Neural cell (in vitro differentiated cells): Measurements from ENCODE around the gene OTOR. TPM values are rescaled to one million over a fixed set of nuclear protein-coding genes. Genes with fewer than 3 reads are reported as not detected.
A peak's percentile ranks its signal among the peaks of the same experiment; 100 is the strongest.

Experiments
- H2AFZ ChIP-seq: fragments of 200-600, 300-800 bp; sonication (generic), shearing (Covaris generic); 2 replicates; pipeline ENCODE4 v1.6.0; 2014; ENCODE audit warnings: low read depth, mild to moderate bottlenecking, antibody characterized with exemption, low read length, moderate library complexity
- H3F3A ChIP-seq: fragments of 200-600 bp; shearing (Covaris generic); 2 replicates; pipeline ENCODE4 v1.6.1; 2016; ENCODE audit warnings: mild to moderate bottlenecking, moderate library complexity, mixed read lengths, antibody characterized with exemption, low read length; ENCODE audit not compliant: insufficient read depth, poor library complexity, severe bottlenecking
- H3K27ac ChIP-seq: fragments of 200-600, 300-800 bp; sonication (generic), shearing (Covaris generic); 2 replicates; pipeline ENCODE4 v1.5.1; 2014; ENCODE audit warnings: mild to moderate bottlenecking, low read length, moderate library complexity
- H3K27me3 ChIP-seq: fragments of 300-800, 200-600 bp; sonication (generic), shearing (Covaris generic); 2 replicates; pipeline ENCODE4 v1.6.0; 2014; ENCODE audit warnings: mild to moderate bottlenecking, low read depth, low read length, moderate library complexity; ENCODE audit not compliant: insufficient read depth
- H3K36me3 ChIP-seq: fragments of 300-800, 200-600 bp; sonication (generic), shearing (Covaris generic); 2 replicates; pipeline ENCODE4 v1.5.1; 2014; ENCODE audit warnings: mild to moderate bottlenecking, antibody characterized with exemption, low read length, moderate library complexity; ENCODE audit not compliant: insufficient read depth
- H3K4me2 ChIP-seq: fragments of 300-800, 200-600 bp; sonication (generic), shearing (Covaris generic); 2 replicates; pipeline ENCODE4 v1.6.0; 2014; ENCODE audit warnings: mild to moderate bottlenecking, low read length
- H3K4me3 ChIP-seq: fragments of 300-800, 200-600 bp; sonication (generic), shearing (Covaris generic); 2 replicates; pipeline ENCODE4 v1.5.1; 2014; ENCODE audit warnings: mild to moderate bottlenecking, low read length, moderate library complexity
- H3K79me2 ChIP-seq: fragments of 200-600 bp; shearing (Covaris generic); replicated peaks from 2 replicates; pipeline ENCODE4 v1.6.0; 2014; ENCODE audit warnings: mild to moderate bottlenecking, low read length, moderate library complexity; ENCODE audit not compliant: insufficient read depth
- H3K9ac ChIP-seq: fragments of 300-800, 200-600 bp; sonication (generic), shearing (Covaris generic); 2 replicates; pipeline ENCODE4 v1.6.1; 2016; ENCODE audit warnings: mild to moderate bottlenecking, low read length, mixed read lengths
- H3K9me2 ChIP-seq: fragments of 200-600 bp; shearing (Covaris generic); 2 replicates; pipeline ENCODE4 v1.6.1; 2016; ENCODE audit warnings: mild to moderate bottlenecking, low read length, mixed read lengths; ENCODE audit not compliant: insufficient read depth
- H3K9me3 ChIP-seq: fragments of 200-600, 300-800 bp; sonication (generic), shearing (Covaris generic); 2 replicates; pipeline ENCODE4 v1.6.1; 2016; ENCODE audit warnings: mild to moderate bottlenecking, mixed run types, low read length, moderate library complexity, mixed read lengths
- H4K20me1 ChIP-seq: fragments of 200-600 bp; shearing (Covaris generic); 2 replicates; pipeline ENCODE4 v1.6.1; 2016; ENCODE audit warnings: mild to moderate bottlenecking, mixed run types; ENCODE audit not compliant: insufficient read depth
- EP300 ChIP-seq: fragments of 450-650 bp; conservative IDR thresholded peaks from 2 replicates; pipeline ENCODE4 v1.6.1; 2014; ENCODE audit warnings: antibody characterized with exemption, mild to moderate bottlenecking, moderate library complexity; ENCODE audit not compliant: poor library complexity, severe bottlenecking
- EZH2 ChIP-seq: fragments of 200-600, 300-800 bp; shearing (Covaris generic), sonication (generic); IDR thresholded peaks from 2 replicates; pipeline ENCODE4 v1.6.1; 2014; ENCODE audit warnings: antibody characterized with exemption, low read length, borderline replicate concordance, mild to moderate bottlenecking; ENCODE audit not compliant: insufficient read depth, poor library complexity, severe bottlenecking
- MXI1 ChIP-seq: fragments of 450-650 bp; conservative IDR thresholded peaks from 2 replicates; pipeline ENCODE4 v1.6.1; 2014; ENCODE audit warnings: antibody characterized with exemption, mild to moderate bottlenecking; ENCODE audit not compliant: poor library complexity, severe bottlenecking
- POLR2AphosphoS5 ChIP-seq: IDR thresholded peaks from 2 replicates; pipeline ENCODE4 v1.6.1; 2012
- RAD21 ChIP-seq: fragments of 450-650 bp; conservative IDR thresholded peaks from 2 replicates; pipeline ENCODE4 v1.6.1; 2014; ENCODE audit warnings: antibody characterized with exemption, mild to moderate bottlenecking, moderate library complexity
- SMC3 ChIP-seq: fragments of 450-650 bp; conservative IDR thresholded peaks from 2 replicates; pipeline ENCODE4 v1.6.1; 2014; ENCODE audit warnings: antibody characterized with exemption, mild to moderate bottlenecking, moderate library complexity; ENCODE audit not compliant: poor library complexity
- TAF1 ChIP-seq: IDR thresholded peaks from 2 replicates; pipeline ENCODE4 v1.6.1; 2012; ENCODE audit warnings: low read depth
- polyA plus RNA-seq: library from polyadenylated mRNA; depleted of rRNA; stranded (reverse); fragments of >200 nt; gene quantifications from 2 replicates; pipeline ENCODE4 v1.2.3, GENCODE V29; 2014
- TF ChIP-seq, protein P1 (sequence below): IDR thresholded peaks from 2 replicates; pipeline ENCODE4 v1.6.1; 2012; ENCODE audit warnings: borderline replicate concordance
- TF ChIP-seq, protein P2 (sequence below): fragments of 450-650 bp; IDR thresholded peaks from 2 replicates; pipeline ENCODE4 v1.5.1; 2014; ENCODE audit warnings: antibody characterized with exemption, mild to moderate bottlenecking, moderate library complexity; ENCODE audit not compliant: poor library complexity, severe bottlenecking

The OTOR gene
- polyA plus RNA-seq, 1 donor from 2014 or later, result not detected

DNA sequence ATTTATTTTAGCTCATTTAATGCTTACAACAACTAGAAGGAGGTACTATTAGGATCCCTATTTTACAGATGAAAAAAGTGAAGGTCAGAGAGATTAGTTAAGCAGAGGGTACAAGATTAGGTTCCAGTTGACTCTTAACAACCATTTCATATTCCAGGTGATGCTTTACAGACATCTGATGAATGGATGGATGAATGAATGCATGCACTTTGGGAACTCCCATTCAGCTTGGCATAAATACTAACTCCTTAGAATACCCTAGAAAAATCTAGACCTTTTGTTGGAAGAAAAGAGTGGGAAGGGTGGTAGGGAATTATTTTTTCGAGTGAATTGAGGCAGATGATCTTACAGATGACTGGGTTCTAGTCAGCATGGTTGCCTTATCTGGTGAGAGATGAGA is 19.1 kb upstream of the OTOR start:
- Histone ChIP-seq H3K9me2 (no peaks in the 10 kb centered on the region), H3K4me3 (peak overlapping the region; percentile 82), H3K4me2 (peak overlapping the region; percentile 40), H3K27me3 (no peaks in the 10 kb centered on the region), H3K9ac (peak overlapping the region; percentile 54), H3F3A (no peaks in the 10 kb centered on the region), H3K9me3 (no peaks in the 10 kb centered on the region), H3K36me3 (no peaks in the 10 kb centered on the region), H3K79me2 (peaks cover 33% of the 10 kb centered on the region), H3K27ac (peak overlapping the region; percentile 96), H4K20me1 (no peaks in the 10 kb centered on the region), H2AFZ (peak overlapping the region; percentile 99)
- TF ChIP-seq EZH2, result no peak
- TF ChIP-seq TAF1, result no peak
- TF ChIP-seq EP300, result no peak
- TF ChIP-seq SMC3, result no peak
- no peak for TF ChIP-seq RAD21
- TF ChIP-seq, protein P1, sequence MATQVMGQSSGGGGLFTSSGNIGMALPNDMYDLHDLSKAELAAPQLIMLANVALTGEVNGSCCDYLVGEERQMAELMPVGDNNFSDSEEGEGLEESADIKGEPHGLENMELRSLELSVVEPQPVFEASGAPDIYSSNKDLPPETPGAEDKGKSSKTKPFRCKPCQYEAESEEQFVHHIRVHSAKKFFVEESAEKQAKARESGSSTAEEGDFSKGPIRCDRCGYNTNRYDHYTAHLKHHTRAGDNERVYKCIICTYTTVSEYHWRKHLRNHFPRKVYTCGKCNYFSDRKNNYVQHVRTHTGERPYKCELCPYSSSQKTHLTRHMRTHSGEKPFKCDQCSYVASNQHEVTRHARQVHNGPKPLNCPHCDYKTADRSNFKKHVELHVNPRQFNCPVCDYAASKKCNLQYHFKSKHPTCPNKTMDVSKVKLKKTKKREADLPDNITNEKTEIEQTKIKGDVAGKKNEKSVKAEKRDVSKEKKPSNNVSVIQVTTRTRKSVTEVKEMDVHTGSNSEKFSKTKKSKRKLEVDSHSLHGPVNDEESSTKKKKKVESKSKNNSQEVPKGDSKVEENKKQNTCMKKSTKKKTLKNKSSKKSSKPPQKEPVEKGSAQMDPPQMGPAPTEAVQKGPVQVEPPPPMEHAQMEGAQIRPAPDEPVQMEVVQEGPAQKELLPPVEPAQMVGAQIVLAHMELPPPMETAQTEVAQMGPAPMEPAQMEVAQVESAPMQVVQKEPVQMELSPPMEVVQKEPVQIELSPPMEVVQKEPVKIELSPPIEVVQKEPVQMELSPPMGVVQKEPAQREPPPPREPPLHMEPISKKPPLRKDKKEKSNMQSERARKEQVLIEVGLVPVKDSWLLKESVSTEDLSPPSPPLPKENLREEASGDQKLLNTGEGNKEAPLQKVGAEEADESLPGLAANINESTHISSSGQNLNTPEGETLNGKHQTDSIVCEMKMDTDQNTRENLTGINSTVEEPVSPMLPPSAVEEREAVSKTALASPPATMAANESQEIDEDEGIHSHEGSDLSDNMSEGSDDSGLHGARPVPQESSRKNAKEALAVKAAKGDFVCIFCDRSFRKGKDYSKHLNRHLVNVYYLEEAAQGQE, result no peak
- TF ChIP-seq POLR2AphosphoS5, result no peak
- no peak for TF ChIP-seq MXI1
- TF ChIP-seq, protein P2, sequence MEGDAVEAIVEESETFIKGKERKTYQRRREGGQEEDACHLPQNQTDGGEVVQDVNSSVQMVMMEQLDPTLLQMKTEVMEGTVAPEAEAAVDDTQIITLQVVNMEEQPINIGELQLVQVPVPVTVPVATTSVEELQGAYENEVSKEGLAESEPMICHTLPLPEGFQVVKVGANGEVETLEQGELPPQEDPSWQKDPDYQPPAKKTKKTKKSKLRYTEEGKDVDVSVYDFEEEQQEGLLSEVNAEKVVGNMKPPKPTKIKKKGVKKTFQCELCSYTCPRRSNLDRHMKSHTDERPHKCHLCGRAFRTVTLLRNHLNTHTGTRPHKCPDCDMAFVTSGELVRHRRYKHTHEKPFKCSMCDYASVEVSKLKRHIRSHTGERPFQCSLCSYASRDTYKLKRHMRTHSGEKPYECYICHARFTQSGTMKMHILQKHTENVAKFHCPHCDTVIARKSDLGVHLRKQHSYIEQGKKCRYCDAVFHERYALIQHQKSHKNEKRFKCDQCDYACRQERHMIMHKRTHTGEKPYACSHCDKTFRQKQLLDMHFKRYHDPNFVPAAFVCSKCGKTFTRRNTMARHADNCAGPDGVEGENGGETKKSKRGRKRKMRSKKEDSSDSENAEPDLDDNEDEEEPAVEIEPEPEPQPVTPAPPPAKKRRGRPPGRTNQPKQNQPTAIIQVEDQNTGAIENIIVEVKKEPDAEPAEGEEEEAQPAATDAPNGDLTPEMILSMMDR, result no peak

DNA sequence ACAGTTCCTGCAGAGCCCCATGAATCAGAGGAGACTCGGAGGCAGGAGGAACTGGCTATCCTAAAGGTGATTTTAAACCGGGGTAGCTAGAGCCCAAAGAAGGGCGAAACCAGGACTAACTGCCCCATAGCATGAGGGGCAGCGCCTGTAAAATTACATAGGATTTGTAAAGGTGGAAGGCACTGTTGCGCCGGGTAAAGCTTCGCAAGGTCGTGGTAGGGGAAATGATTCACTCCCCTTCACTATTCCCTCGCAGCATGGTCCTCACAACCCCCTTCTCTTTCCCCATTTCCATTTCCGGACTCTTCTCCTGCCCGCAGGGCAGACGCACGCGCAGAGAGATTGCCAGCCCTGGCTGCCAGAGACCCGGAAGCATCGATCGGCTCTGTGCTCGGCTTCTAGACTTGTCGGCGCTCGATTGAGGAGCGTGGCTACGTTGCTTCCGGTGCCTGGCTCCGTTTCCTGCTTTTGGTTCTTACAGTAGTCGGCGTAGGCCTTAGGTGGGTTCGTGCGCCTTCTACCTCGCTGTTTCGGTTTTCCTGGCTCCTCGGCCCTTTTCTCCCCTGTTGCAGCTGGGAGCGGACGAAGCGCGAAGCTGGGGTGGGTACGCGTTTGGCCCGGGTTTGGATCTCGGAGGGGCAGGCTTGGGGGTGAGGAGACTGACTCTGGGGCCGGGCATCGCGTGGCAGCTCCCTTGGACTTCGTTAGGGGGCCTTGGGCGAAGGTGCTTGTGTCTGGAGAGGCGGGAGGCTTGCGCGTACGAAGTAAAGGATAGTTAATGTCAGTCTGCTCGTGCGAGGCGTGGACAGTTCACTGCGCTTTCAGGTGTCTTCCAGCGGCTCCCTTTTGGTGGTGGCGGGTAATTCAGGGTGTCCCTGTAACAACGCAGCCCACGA is 18.3 kb upstream of the OTOR start, which contains the start of gene SNRPB2:
TSS of gene SNRPB2 (plus strand) at position 462 of the 896 bp plus-strand sequence. CDS start 1,677 bp downstream, outside the sequence.
- Histone ChIP-seq H3K4me3 (peak within 1 kb of the TSS; percentile 82), H3K27ac (peak within 1 kb of the TSS; percentile 96), H3K9ac (peak within 1 kb of the TSS; percentile 95), H3K9me2 (no peaks in the 10 kb centered on the region), H4K20me1 (no peaks in the 10 kb centered on the region), H3F3A (no peaks in the 10 kb centered on the region), H3K9me3 (no peaks in the 10 kb centered on the region), H3K4me2 (peak within 1 kb of the TSS; percentile 92), H3K79me2 (peaks cover 34% of the 10 kb centered on the region), H2AFZ (peak within 1 kb of the TSS; percentile 99), H3K36me3 (no peaks in the 10 kb centered on the region), H3K27me3 (no peaks in the 10 kb centered on the region)
- TF ChIP-seq RAD21 (peak; percentile 64), EP300 (peak; percentile 74), MXI1 (peak; percentile 88), EZH2 (no peak), TAF1 (peak; percentile 93), SMC3 (peak; percentile 66), POLR2AphosphoS5 (peak; percentile 98)
- TF ChIP-seq, protein P1, result peak; percentile 88
- TF ChIP-seq, protein P2, result peak; percentile 48
